Right renal pelvis (tissue), 4 donors: Measurements from ENCODE around the gene RIPK1. TPM values are rescaled to one million over a fixed set of nuclear protein-coding genes. Genes with fewer than 3 reads are reported as not detected.
A peak's percentile ranks its signal among the peaks of the same experiment; 100 is the strongest.
"Not testable (repeated sequence)": the region's sequence is repeated elsewhere in the genome, so short reads cannot be mapped to it uniquely, and the experiment has no call there.

Source experiments
- DNase-seq, 4 donors: peaks; one replicate each; pipeline ENCODE4 v3.0.0-alpha.2; 2013; ENCODE audit warnings: low read depth in 4 of 4, low spot score in 3 of 4, missing footprints in 1 of 4
- polyA plus RNA-seq, 4 donors: library from polyadenylated mRNA; unstranded; fragments of 120-200 nt; gene quantifications; one replicate each; pipeline ENCODE4 v1.2.1, GENCODE V29; 2013; ENCODE audit not compliant: insufficient read length in 4 of 4

RIPK1 gene
- polyA plus RNA-seq, 4 donors = 23.5 to 28.6 (median 26.9) TPM

DNA sequence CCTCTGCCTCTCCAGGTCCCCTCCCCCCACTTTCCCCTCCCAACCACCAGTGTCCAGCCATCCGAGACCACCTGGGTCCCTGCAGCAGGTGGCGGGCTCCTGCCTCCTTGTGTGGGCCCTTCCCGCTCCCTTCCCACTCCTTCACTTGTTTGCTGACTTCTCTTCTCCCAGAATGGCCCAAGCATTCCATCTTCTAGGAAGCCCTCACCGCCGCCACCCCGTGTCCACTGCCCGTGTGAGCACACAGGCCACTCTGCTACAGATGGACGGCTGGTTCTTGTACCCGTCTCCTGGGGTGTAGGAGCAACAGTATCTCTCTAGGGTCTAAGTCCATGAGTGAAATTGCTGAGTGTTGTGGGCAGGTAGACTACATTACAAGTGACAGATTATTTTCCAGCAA, 65.2 kb downstream of the RIPK1 start:
- DNase-seq = no peak

DNA sequence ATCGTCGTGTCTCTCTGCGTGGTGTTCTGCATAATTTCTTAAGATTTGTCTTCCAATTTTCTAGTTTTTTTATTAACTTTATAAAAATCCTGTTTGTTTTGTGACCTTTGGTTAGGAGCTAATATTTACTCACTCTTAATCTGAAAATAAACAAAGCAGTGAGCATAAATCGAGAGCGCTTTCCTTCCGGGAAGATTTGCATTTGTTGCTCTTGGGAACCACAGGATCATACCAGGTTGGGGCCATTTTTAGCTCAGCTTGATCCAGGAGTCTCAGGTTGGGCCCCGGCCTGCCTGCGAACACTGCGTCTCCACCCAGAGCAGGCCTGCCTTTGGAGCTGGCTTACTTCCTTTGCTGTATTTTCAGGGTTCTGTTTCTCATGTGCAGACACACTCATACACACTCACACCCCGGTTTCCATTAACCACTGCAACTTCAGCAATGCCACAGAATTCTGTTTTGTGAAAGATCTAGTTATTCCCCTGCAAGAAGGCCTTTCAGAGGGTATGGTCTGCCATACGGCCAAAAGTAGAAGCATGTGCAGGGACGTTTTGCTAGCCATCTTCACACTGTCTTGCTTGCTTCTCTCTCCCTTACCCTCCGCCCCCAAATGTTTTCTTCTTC, 67.5 kb downstream of the RIPK1 start:
- no peak for DNase-seq

- no peak for DNase-seq
Measured at GRCh38 chr6:3136292-3137011, 68.2 kb downstream of the RIPK1 start.

- DNase-seq = no peak
Measured at GRCh38 chr6:3137057-3137777, 68.9 kb downstream of the RIPK1 start.

- not testable (repeated sequence) for DNase-seq
Measured at GRCh38 chr6:3137873-3138272, 69.6 kb downstream of the RIPK1 start.

GRCh38 chr6:3138341-3138740, 70.0 kb downstream of the RIPK1 start:
- no peak for DNase-seq

- no peak for DNase-seq
Measured at GRCh38 chr6:3139090-3139903, 71.0 kb downstream of the RIPK1 start.

- no peak for DNase-seq
Measured at GRCh38 chr6:3140201-3140600, 71.9 kb downstream of the RIPK1 start.

GRCh38 chr6:3142536-3142935, 74.2 kb downstream of the RIPK1 start:
- DNase-seq = no peak

GRCh38 chr6:3143158-3143557, 74.9 kb downstream of the RIPK1 start:
- DNase-seq = no peak

DNA sequence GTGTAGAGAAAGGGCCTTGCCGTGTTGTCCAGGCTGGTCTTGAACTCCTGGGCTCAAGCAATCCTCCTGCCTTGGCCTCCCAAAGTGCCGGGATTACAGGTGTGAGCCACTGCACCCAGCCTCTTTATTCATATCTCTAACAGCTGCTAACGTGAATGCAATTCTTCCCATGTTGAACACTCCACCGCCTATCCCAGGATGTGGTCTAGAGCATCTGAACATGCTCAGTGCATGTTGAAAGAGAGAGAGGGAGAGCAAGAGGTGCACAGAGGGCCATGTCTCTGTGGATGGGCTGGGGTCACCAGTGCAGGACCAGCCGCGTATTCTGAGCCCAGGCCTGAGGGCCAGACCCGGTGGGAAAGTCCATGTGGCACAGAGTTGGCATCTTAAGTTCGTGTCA, 76.3 kb downstream of the RIPK1 start:
- DNase-seq = no peak

DNA sequence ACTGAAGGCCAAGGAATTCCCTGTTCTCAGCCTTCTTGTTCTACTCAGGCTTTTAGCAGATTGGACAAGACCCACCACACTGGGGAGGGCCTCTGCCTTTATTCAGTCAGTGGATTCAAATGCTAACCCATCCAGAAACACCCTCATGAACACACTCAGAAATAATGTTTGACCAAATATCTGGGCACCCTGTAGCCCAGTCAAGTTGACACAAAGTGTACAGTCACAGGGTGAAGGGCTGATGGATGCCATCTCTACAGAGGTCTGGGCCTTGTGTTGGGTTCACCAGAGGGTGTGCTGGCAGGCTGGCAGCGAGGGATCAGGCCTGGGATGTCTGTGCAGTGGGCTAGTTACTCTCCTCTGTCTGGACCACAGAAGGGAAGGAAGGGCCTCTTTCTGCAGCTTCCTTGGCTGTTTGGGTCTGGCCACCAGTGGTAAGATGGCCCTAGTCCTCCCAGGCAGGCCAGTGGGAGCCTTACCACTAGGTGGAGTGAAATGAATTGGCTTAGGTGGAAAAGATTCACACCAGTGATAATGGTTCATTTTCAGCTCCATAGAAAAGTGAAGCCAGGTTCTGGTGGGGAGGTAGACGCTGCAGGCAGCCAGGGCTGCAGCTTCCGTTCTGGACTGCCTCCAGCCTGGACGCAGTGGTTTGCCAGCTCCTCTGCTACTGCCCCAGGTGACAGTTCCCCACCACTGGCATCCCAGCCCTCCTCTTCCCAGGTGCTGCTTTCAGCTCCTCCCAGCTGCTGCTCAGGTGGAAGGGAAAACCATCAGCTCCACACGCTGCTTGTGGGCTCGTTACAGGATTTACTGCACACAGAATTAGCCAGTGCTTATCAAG, 79.8 kb downstream of the RIPK1 start:
- no peak for DNase-seq

DNA sequence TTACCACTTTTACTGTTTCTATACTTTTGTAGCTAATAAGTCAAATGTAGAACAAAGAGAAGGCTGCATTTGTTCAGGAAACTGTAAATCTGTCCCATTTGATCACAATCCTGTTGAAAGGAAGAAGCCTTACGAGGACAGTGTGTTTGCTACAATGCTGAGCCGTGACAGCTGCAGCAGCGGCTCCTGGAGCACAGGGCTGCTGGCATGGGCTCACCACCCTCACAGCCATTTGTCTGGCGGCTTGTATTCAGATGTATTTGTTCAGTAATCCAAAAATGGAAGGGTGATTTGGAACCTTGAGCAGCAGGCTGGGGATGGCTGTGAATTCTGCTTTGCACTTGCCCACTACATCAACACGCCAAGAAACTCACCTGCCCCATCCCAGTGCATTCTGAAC, 83.4 kb downstream of the RIPK1 start:
- DNase-seq = no peak

DNA sequence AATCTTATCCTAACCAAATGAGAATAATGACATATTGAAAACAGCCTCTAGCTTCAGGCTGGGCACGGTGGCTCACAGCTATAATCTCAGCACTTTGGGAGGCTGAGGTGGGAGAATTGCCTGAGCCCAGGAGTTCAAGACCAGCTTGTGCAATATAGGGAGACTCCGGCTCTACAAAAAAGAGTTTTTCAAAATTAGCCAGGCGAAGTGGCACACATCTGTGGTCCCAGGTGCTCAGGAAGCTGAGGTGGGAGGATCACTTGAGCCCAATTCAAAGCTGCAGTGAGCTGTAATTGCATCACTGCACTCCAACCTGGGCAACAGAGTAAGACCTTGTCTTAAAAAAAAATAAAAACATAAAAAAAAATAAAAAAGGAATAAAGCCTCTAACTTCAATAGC, 84.4 kb downstream of the RIPK1 start:
- no peak for DNase-seq

- not testable (repeated sequence) for DNase-seq
Measured at GRCh38 chr6:3155416-3155815, 87.1 kb downstream of the RIPK1 start.

DNA sequence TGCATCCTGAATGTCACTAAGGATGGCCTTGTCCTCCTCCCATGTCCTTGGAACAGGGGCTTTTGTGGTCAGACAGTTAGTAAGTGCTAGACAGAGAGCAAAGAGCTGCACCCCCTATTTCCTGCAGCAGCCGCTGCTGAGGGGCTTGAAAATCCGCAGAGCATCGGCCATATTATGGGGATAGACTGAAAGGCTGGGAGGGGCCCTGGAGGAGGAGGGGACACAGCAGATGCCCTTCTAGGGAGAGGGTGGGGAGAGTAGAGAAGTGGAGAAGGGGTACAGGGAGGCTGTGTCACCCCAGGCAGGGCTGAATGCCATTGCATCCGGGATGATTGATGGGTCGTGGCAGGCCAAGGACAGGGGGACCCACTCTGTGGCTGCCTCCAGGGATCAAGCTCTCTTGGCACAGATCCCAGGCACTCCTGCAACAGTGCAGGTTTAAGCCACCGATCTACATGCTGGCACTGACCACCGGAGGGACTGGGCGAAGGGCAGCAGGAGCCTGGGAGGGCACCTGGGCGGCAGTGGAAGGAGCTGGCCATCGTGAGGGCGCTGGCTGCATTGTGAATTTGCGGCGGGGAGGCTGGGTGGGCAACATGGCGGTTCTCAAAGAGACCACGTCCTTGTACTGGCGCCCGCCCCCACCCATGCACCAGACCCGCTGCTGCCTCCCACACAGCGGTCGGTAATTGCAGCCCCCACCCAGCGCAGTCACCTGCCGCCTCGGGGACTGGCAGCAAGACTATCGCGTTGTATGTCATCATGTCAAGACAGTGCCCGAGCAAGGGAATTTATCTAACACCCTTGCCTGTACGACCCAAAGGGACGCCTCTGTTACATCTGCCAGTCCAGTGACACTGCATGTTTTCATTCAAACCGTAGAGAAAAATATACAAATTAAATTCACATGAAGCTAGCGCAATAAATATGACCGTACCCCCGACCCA, 88.2 kb downstream of the RIPK1 start:
- DNase-seq = not testable (repeated sequence)

DNA sequence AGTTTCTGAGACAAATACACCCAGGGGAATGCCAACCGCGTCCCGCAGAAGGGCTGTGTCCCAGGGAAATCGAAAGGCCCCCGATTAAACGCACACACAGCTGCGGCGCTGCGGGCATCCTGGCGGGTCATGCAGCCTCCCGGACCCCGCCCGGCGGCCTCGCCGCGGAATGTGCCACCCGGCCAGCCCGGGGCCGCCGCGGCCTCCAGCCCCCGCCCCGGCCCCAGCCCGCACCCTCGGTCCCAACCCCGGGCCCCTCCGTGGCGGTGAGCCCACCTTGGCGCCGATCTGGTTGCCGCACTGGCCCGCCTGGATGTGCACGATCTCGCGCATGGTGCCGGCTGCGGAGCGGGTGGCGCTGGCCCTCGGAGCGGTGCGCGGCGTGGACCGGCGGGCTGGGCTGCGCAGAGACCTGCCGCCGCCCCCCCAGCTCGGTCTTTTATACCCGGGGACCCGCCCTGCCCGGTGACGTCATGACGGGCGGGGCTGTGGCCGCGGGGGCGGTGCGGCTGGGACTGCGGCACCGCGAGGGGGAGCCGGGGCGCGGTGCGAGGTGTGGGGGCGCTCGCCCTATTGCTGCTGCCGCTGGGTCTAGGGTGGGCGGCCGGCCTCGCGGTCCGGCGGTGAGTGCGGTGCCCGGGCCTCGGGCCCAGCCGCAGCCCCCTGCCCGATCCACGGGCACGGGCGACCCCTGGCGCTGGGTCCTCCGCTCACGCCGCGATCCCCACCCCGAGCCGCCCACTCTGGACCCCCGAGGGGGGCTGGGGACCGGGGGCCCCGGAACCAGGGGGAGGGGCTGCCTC, 89.0 kb downstream of the RIPK1 start, which contains the start of gene TUBB2A:
TSS of gene TUBB2A (minus strand) at position 414 of the 803 bp plus-strand sequence. CDS start at position 333, 81 bp downstream.
- peak in 2 of 4 donors; percentile 64 to 66 for DNase-seq
